MM.1S (cell line): ENCODE results near the gene CAPN9.

ENCODE experiments used
- CTCF ChIP-seq: fragments of 300-600 bp; sonication (generic); IDR thresholded peaks from 2 replicates; pipeline ENCODE4 v1.5.1; 2016; ENCODE audit warnings: antibody characterized with exemption, low read length, mixed read lengths
- EZH2 ChIP-seq: fragments of 300-600 bp; sonication (generic); optimal IDR thresholded peaks from 2 replicates; pipeline ENCODE3; 2017; ENCODE audit warnings: low read depth, mild to moderate bottlenecking, antibody characterized with exemption, low read length, mixed read lengths
- EZH2phosphoT487 ChIP-seq: fragments of 300-600 bp; sonication (generic); IDR thresholded peaks from 2 replicates; pipeline ENCODE4 v1.6.1; 2018; ENCODE audit warnings: antibody characterized with exemption, low read length

DNA sequence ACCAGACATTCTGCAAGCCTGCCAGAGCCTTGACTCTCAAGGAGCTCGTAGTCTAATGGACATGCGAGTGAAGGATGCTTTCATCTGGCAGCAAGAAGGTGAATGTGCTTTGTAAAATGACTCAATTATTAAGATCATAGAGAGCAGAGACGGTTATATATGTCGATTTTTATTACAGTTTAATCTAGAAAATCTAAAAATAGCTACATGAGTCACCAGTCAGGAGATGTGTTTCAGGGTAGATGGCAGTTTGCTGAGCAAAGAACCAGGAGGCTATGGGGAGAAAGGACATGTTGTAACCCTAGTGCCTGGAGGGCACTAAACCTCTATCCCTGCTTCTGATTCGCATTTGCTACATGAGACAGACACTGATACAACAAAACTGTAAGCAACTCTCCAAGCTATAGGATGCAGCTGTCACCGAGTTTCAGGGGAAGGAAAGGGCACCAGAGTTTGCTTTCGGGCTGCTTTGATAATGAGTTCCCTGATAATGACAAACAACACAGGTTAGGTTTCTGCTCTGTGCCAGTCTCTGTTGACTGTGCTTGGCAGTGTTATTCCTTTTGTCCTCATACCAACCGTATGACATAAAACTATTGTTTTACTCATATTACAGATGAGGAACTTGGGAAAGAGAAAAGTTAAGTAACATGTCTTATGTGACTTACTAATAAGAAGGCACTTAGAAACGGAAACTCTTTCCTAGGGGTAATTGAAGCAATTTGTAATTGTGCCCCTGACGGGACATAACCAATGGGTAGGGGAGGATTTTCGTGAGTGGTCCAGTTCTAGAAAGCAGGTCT lies 77.9 kb downstream of the CAPN9 start:
- TF ChIP-seq CTCF (no peak), EZH2 (no peak), EZH2phosphoT487 (no peak)
